GM23248 (cell line): ENCODE results near the gene OPCML.

ENCODE experiments used
- EZH2 ChIP-seq: fragments of 200-600 bp; sonication (generic); IDR thresholded peaks from 2 replicates; pipeline ENCODE4 v1.6.1; 2018; ENCODE audit warnings: antibody characterized with exemption, mild to moderate bottlenecking; ENCODE audit not compliant: insufficient read depth, poor library complexity, severe bottlenecking
- EZH2phosphoT487 ChIP-seq: fragments of 200-600 bp; sonication (generic); IDR thresholded peaks from 2 replicates; pipeline ENCODE4 v1.6.1; 2018; ENCODE audit warnings: antibody characterized with exemption, moderate library complexity, mild to moderate bottlenecking, low read depth; ENCODE audit not compliant: insufficient read depth

DNA sequence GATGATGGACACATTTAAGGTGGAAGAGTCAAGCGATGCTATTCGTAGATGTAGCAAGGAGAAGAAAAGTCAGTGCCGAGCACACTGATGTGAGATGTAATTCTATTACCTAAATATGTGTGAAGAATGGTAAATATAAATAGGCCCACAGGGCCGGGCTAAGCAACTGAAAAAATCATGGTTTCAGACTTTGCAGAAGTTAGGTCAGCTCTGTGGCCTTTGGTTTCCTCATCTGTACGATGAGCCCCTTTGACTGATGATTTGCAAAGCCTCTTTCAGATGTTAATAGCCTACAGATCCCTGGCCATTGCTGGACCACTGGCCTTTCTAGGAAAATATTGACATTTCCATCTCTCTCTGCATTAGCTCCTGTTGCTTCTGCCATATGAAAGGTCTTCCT, 570.8 kb downstream of the OPCML start:
- TF ChIP-seq EZH2 (no peak), EZH2phosphoT487 (no peak)
